Kidney (tissue), 14 donors: ENCODE data around the gene DPP10. TPM values are rescaled to one million over a fixed set of nuclear protein-coding genes. Genes with fewer than 3 reads are reported as not detected.

Experiments used
- DNase-seq, 5 donors: peaks; one replicate each; pipeline ENCODE4 v3.0.0-alpha.2; 2013 to 2020
- FAIRE-seq: peaks from 2 replicates; lab custom pipeline; 2012; peaks lifted over from hg19 to GRCh38; lab: Jason Lieb, UNC
- H3K27ac ChIP-seq, 2 donors: one replicate each; pipeline ENCODE4 v1.7.0; 2013; ENCODE audit warnings: low read depth in 2 of 2, low read length in 2 of 2, inconsistent platforms in 1 of 2
- H3K27me3 ChIP-seq: one replicate; pipeline ENCODE4 v1.7.1; 2013; ENCODE audit warnings: low read length, inconsistent platforms; ENCODE audit not compliant: control insufficient read depth, insufficient read depth
- H3K36me3 ChIP-seq, 3 donors: one replicate each; pipeline versions ENCODE4 v1.7.0 to v1.7.1; 2013; ENCODE audit warnings: low read length in 3 of 3, control low read depth in 1 of 3, inconsistent platforms in 1 of 3; ENCODE audit not compliant: insufficient read depth in 3 of 3, control insufficient read depth in 2 of 3
- H3K4me1 ChIP-seq, 3 donors: one replicate each; pipeline versions ENCODE4 v1.7.0 to v1.7.1; 2013; ENCODE audit warnings: low read length in 3 of 3, inconsistent platforms in 1 of 3, low read depth in 1 of 3; ENCODE audit not compliant: control insufficient read depth in 2 of 3, insufficient read depth in 2 of 3
- H3K4me3 ChIP-seq, 3 donors: one replicate each; pipeline versions ENCODE4 v1.7.0 to v1.8.1; 2013; ENCODE audit warnings: low read length in 3 of 3, control low read depth in 1 of 3, inconsistent platforms in 1 of 3
- H3K9ac ChIP-seq, 3 donors: one replicate each; pipeline versions ENCODE4 v1.7.0 to v1.7.1; 2013; ENCODE audit warnings: low read length in 3 of 3, control low read depth in 1 of 3, inconsistent platforms in 1 of 3
- H3K9me3 ChIP-seq, 3 donors: one replicate each; pipeline versions ENCODE4 v1.7.0 to v1.7.1; 2013; ENCODE audit warnings: low read length in 3 of 3, control low read depth in 1 of 3, inconsistent platforms in 1 of 3; ENCODE audit not compliant: control insufficient read depth in 2 of 3, insufficient read depth in 1 of 3
- intact Hi-C: fragments of 100-400 bp; cut with DNase I; formaldehyde crosslinking; loops from one replicate; pipeline ENCODE4 v1.11.1; 2022
- polyA plus RNA-seq: library from polyadenylated mRNA; stranded (reverse); fragments of 350-450 nt; fragmentation: Illumina TruSeq; extraction: RNeasy Lipid Tissue Mini Kit (QIAGEN cat#74804); gene quantifications from one replicate; pipeline ENCODE4 v1.2.3, GENCODE V29; 2014; ENCODE audit warnings: low read depth, low replicate concordance; ENCODE audit not compliant: insufficient read depth
- total RNA-seq: library from RNA; stranded (reverse); fragmentation: NEBNext Ultra II Directional; extraction: Animal tissue kit (Norgen Biotek cat#: 25700); gene quantifications from one replicate; pipeline ENCODE4 v1.2.1, GENCODE V29; 2021
- TF ChIP-seq, protein P1 (sequence below): IDR thresholded peaks from 3 replicates; pipeline ENCODE4 v1.5.1; 2012; ENCODE audit warnings: mild to moderate bottlenecking, moderate library complexity, borderline replicate concordance; ENCODE audit not compliant: insufficient read depth; ENCODE audit errors: extremely low read depth
- donor health status: control.
- donor health status: control.
- donor health status: control.
- donor health status: control.
- donor health status: control.
- donor health status: DM: yes; HTN: yes; CAD: no.
- donor health status: Normal renal cell carcinoma (clear cell type).

DPP10 gene
- total and polyA plus RNA-seq, 2 donors from 2014 or later: 0.67 TPM; not detected in 1

DNA sequence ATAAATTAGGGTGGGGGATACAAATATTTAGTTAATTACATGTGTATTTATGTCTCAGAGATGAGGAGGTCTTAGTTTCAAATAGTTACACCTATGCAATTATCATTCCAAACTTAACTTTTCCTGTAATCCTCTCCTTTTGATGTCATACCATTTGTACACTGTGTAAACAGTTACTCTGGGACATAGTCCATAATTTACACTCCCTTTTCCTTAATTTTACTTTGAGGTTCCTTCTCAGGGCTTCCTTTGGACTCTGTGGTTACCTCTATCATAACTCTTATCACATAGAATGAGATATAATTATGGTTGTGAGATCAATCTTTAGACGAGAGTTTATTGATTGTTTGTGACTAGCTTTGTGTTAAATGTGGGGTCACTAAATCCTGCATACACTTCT is 84.4 kb downstream of the DPP10 start:
- TF ChIP-seq, protein P1, sequence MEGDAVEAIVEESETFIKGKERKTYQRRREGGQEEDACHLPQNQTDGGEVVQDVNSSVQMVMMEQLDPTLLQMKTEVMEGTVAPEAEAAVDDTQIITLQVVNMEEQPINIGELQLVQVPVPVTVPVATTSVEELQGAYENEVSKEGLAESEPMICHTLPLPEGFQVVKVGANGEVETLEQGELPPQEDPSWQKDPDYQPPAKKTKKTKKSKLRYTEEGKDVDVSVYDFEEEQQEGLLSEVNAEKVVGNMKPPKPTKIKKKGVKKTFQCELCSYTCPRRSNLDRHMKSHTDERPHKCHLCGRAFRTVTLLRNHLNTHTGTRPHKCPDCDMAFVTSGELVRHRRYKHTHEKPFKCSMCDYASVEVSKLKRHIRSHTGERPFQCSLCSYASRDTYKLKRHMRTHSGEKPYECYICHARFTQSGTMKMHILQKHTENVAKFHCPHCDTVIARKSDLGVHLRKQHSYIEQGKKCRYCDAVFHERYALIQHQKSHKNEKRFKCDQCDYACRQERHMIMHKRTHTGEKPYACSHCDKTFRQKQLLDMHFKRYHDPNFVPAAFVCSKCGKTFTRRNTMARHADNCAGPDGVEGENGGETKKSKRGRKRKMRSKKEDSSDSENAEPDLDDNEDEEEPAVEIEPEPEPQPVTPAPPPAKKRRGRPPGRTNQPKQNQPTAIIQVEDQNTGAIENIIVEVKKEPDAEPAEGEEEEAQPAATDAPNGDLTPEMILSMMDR: no peak
- DNase-seq (no peak), FAIRE-seq (no peak)
- no peak overlapping the region for H3K9ac ChIP-seq
- H3K4me1 ChIP-seq: no peaks in the 10 kb centered on the region
- no peak overlapping the region for H3K4me3 ChIP-seq
- H3K9me3 ChIP-seq: no peaks in the 10 kb centered on the region
- intact Hi-C loops: no loop called here
- H3K36me3 ChIP-seq: no peaks in the 10 kb centered on the region
- no peaks in the 10 kb centered on the region for H3K27me3 ChIP-seq
- no peak overlapping the region for H3K27ac ChIP-seq

- FAIRE-seq: no peak
- TF ChIP-seq, protein P1: no peak
- no peaks in the 10 kb centered on the region for H3K27me3 ChIP-seq
- no peak overlapping the region for H3K4me3 ChIP-seq
- H3K9me3 ChIP-seq: no peaks in the 10 kb centered on the region
- DNase-seq: no peak
- no peaks in the 10 kb centered on the region for H3K4me1 ChIP-seq
- intact Hi-C loops: no loop called here
- H3K36me3 ChIP-seq: no peaks in the 10 kb centered on the region
- no peak overlapping the region for H3K27ac ChIP-seq
- no peak overlapping the region for H3K9ac ChIP-seq
Observed at GRCh38 chr2:114527330-114527983, 85.0 kb downstream of the DPP10 start.

GRCh38 chr2:114534116-114535084 is 92.0 kb downstream of the DPP10 start:
- DNase-seq (no peak), FAIRE-seq (no peak)
- Histone ChIP-seq H3K4me1 (no peaks in the 10 kb centered on the region), H3K9me3 (no peaks in the 10 kb centered on the region), H3K27me3 (no peaks in the 10 kb centered on the region), H3K27ac (no peak overlapping the region), H3K9ac (no peak overlapping the region), H3K4me3 (no peak overlapping the region), H3K36me3 (no peaks in the 10 kb centered on the region)
- TF ChIP-seq, protein P1: no peak
- intact Hi-C loops: no loop called here
